Kidney (tissue), 14 donors: ENCODE measurements around the gene HSD11B1L. TPM values are rescaled to one million over a fixed set of nuclear protein-coding genes. Genes with fewer than 3 reads are reported as not detected.

ENCODE experiments used
- DNase-seq, 5 donors: peaks; one replicate each; pipeline ENCODE4 v3.0.0-alpha.2; 2013 to 2020
- FAIRE-seq: peaks from 2 replicates; lab custom pipeline; 2012; peaks lifted over from hg19 to GRCh38; lab: Jason Lieb, UNC
- H3K27ac ChIP-seq, 2 donors: one replicate each; pipeline ENCODE4 v1.7.0; 2013; ENCODE audit warnings: low read depth in 2 of 2, low read length in 2 of 2, inconsistent platforms in 1 of 2
- H3K27me3 ChIP-seq: one replicate; pipeline ENCODE4 v1.7.1; 2013; ENCODE audit warnings: low read length, inconsistent platforms; ENCODE audit not compliant: control insufficient read depth, insufficient read depth
- H3K36me3 ChIP-seq, 3 donors: one replicate each; pipeline versions ENCODE4 v1.7.0 to v1.7.1; 2013; ENCODE audit warnings: low read length in 3 of 3, control low read depth in 1 of 3, inconsistent platforms in 1 of 3; ENCODE audit not compliant: insufficient read depth in 3 of 3, control insufficient read depth in 2 of 3
- H3K4me1 ChIP-seq, 3 donors: one replicate each; pipeline versions ENCODE4 v1.7.0 to v1.7.1; 2013; ENCODE audit warnings: low read length in 3 of 3, inconsistent platforms in 1 of 3, low read depth in 1 of 3; ENCODE audit not compliant: control insufficient read depth in 2 of 3, insufficient read depth in 2 of 3
- H3K4me3 ChIP-seq, 3 donors: one replicate each; pipeline versions ENCODE4 v1.7.0 to v1.8.1; 2013; ENCODE audit warnings: low read length in 3 of 3, control low read depth in 1 of 3, inconsistent platforms in 1 of 3
- H3K9ac ChIP-seq, 3 donors: one replicate each; pipeline versions ENCODE4 v1.7.0 to v1.7.1; 2013; ENCODE audit warnings: low read length in 3 of 3, control low read depth in 1 of 3, inconsistent platforms in 1 of 3
- H3K9me3 ChIP-seq, 3 donors: one replicate each; pipeline versions ENCODE4 v1.7.0 to v1.7.1; 2013; ENCODE audit warnings: low read length in 3 of 3, control low read depth in 1 of 3, inconsistent platforms in 1 of 3; ENCODE audit not compliant: control insufficient read depth in 2 of 3, insufficient read depth in 1 of 3
- intact Hi-C: fragments of 100-400 bp; cut with DNase I; formaldehyde crosslinking; loops from one replicate; pipeline ENCODE4 v1.11.1; 2022
- polyA plus RNA-seq: library from polyadenylated mRNA; stranded (reverse); fragments of 350-450 nt; fragmentation: Illumina TruSeq; extraction: RNeasy Lipid Tissue Mini Kit (QIAGEN cat#74804); gene quantifications from one replicate; pipeline ENCODE4 v1.2.3, GENCODE V29; 2014; ENCODE audit warnings: low read depth, low replicate concordance; ENCODE audit not compliant: insufficient read depth
- total RNA-seq: library from RNA; stranded (reverse); fragmentation: NEBNext Ultra II Directional; extraction: Animal tissue kit (Norgen Biotek cat#: 25700); gene quantifications from one replicate; pipeline ENCODE4 v1.2.1, GENCODE V29; 2021
- TF ChIP-seq, protein P1 (sequence below): IDR thresholded peaks from 3 replicates; pipeline ENCODE4 v1.5.1; 2012; ENCODE audit warnings: mild to moderate bottlenecking, moderate library complexity, borderline replicate concordance; ENCODE audit not compliant: insufficient read depth; ENCODE audit errors: extremely low read depth
- donor health status: control.
- donor health status: control.
- donor health status: control.
- donor health status: control.
- donor health status: control.
- donor health status: DM: yes; HTN: yes; CAD: no.
- donor health status: Normal renal cell carcinoma (clear cell type).

The HSD11B1L gene
- total and polyA plus RNA-seq, 2 donors from 2014 or later, result 7.8 to 29.9 TPM

DNA sequence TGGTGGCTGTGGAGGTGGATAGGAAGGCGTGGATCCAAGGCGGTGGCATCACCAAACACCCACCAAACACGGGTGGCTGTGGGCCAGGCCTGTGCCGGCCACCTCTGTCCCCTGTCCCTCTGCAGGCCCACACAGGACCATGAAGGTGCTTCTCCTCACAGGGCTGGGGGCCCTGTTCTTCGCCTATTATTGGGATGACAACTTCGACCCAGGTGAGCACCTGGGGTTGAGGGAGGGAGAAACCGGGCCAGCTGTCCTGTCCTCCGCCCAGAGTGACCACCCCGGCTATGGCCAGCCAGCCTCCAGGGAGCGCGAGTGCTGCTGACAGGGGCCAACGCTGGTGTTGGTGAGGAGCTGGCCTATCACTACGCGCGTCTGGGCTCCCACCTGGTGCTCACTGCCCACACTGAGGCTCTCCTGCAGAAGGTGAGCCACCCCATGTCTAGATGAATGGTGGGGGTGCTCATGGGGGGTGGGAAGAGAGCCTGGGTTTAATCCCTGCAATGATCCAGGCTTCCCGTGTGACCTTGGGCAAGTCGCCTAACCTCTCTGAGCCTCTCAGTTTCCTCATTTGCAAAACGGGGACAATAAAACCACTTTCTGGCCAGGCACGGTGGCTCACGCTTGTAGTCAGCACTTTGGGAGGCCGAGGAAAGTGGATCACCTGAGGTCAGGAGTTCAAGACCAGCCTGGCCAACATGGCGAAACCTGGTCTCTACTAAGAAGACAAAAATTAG is 4.0 kb downstream of the HSD11B1L start:
- DNase-seq (peak in 1 of 5 donors; percentile 78), FAIRE-seq (no peak)
- H3K4me3 ChIP-seq, result no peak overlapping the region
- H3K9ac ChIP-seq, result no peak overlapping the region
- intact Hi-C loops, result no loop called here
- no peaks in the 10 kb centered on the region for H3K36me3 ChIP-seq
- TF ChIP-seq, protein P1, sequence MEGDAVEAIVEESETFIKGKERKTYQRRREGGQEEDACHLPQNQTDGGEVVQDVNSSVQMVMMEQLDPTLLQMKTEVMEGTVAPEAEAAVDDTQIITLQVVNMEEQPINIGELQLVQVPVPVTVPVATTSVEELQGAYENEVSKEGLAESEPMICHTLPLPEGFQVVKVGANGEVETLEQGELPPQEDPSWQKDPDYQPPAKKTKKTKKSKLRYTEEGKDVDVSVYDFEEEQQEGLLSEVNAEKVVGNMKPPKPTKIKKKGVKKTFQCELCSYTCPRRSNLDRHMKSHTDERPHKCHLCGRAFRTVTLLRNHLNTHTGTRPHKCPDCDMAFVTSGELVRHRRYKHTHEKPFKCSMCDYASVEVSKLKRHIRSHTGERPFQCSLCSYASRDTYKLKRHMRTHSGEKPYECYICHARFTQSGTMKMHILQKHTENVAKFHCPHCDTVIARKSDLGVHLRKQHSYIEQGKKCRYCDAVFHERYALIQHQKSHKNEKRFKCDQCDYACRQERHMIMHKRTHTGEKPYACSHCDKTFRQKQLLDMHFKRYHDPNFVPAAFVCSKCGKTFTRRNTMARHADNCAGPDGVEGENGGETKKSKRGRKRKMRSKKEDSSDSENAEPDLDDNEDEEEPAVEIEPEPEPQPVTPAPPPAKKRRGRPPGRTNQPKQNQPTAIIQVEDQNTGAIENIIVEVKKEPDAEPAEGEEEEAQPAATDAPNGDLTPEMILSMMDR, result no peak
- peaks cover 0 to 8% (median 0%) of the 10 kb centered on the region in 3 donors for H3K4me1 ChIP-seq
- no peaks in the 10 kb centered on the region for H3K27me3 ChIP-seq
- no peak overlapping the region for H3K27ac ChIP-seq
- H3K9me3 ChIP-seq, result no peaks in the 10 kb centered on the region

DNA sequence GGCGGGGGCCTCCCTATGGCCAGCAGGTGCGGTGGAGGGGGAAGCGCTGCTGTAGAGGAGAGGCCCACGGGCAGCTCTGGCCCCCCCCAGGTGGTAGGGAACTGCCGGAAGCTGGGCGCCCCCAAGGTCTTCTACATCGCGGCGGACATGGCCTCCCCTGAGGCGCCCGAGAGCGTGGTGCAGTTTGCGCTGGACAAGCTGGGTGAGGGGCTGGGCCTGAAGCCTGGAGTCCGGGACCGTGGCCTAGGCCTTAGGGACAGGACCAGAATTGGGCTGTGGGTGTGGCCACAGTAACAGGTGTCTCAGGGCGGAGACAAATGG is 5.5 kb downstream of the HSD11B1L start:
- Histone ChIP-seq H3K36me3 (no peaks in the 10 kb centered on the region), H3K9ac (no peak overlapping the region), H3K4me3 (peak overlapping the region; percentile 29 to 61 (median 30)), H3K27ac (peak overlapping the region; percentile 57 to 61), H3K9me3 (no peaks in the 10 kb centered on the region), H3K27me3 (no peaks in the 10 kb centered on the region), H3K4me1 (peaks cover 0 to 6% (median 0%) of the 10 kb centered on the region in 3 donors)
- no peak for FAIRE-seq
- no peak for DNase-seq
- TF ChIP-seq, protein P1, result no peak
- intact Hi-C loops, result no loop called here

- intact Hi-C loops, result no loop called here
- Histone ChIP-seq H3K4me1 (peaks cover 0 to 6% (median 1%) of the 10 kb centered on the region in 3 donors), H3K9me3 (no peaks in the 10 kb centered on the region), H3K27me3 (no peaks in the 10 kb centered on the region), H3K36me3 (peaks cover 0 to under 1% (median 0%) of the 10 kb centered on the region in 3 donors), H3K4me3 (peak overlapping the region; percentile 30 to 61 (median 39)), H3K27ac (peak overlapping the region; percentile 57 to 61), H3K9ac (no peak overlapping the region)
- FAIRE-seq (no peak), DNase-seq (peak; percentile 96 to 100 (median 97))
- TF ChIP-seq, protein P1, result peak; percentile 92
Measured at GRCh38 chr19:5686647-5687359, 6.0 kb downstream of the HSD11B1L start.
